ENCODE data around the gene ELK1. TPM values are rescaled to one million over a fixed set of nuclear protein-coding genes. Genes with fewer than 3 reads are reported as not detected.

The ELK1 gene
- total and polyA plus RNA-seq, 2 of the 8 experiments (the other 6 are each of a cell fraction or from before 2014, with no cell fraction given), result 31.9 to 42.2 TPM

DNA sequence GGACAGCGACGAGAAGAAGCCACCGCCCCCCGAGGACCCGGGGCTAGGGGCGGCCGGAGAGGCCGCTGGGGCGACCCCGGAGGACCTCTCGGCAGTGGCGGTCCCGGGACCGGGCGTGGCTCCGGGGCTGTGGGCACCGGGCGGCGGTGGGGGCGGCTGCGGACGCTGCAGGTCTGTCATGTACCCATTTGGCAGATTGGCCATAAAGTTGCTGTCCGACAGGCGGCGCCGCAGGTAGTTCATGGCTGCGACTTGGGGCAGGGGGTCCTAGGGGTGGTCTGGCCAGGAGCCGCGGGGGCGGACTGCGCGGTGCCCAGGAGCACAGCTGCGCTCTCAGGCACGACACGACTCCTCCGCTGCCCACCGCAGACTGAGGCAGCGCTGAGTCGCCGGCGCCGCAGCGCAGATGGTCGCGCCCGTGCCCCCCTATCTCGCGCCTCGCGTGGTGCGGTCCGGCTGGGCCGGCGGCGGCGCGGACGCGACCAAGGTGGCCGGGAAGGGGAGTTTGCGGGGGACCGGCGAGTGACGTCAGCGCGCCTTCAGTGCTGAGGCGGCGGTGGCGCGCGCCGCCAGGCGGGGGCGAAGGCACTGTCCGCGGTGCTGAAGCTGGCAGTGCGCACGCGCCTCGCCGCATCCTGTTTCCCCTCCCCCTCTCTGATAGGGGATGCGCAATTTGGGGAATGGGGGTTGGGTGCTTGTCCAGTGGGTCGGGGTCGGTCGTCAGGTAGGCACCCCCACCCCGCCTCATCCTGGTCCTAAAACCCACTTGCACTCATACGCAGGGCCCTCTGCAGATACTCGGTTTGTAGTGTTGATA is 30.7 kb downstream of the ELK1 start, which contains the start of gene SYN1 (continued):
- no peak for TF ChIP-seq KDM5A (IDR thresholded peaks at IDR 0.05; ENCODE audit: low read length)
- TF ChIP-seq KDM1A (IDR thresholded peaks at IDR 0.05; ENCODE audit: borderline replicate concordance, low read length), result peak; percentile 69; the same call in 1 of the 2 replicates
- peak in 1 of 2 experiments; percentile 99; a peak in 2 of 3 replicates for TF ChIP-seq EP300 (IDR thresholded peaks at IDR 0.05; ENCODE audit: borderline replicate concordance in 1 of 2, low read depth in 2 of 2, low read length in 2 of 2)

All from H1 (cell line).